Measurements from ENCODE around the gene DDOST.

The DDOST gene

DNA sequence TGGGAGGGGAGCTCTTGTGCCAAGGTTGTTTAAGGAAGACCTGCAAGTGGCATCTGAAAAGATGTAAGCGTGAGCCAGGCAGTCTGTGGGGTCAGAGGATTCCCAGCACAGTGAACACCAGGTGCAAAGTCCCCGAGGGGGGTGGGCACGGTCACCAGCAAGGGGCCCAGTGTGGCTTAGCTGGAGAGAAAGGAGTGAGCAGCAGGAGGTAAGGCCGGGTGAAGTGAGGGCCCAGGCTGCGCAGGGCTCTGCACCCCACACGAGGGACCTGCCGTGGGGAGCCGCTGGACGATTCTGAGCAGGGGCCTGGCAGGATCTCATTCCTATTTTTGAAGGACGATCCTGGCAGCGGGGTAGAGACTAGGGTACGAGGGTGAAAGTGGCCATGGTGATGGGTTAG is 4.1 kb downstream of the DDOST start:
- no peak overlapping the region for H3K4me3 ChIP-seq (ENCODE audit: low read depth in 1 of 2, low read length in 2 of 2)
- DNase-seq = no peak
- TF ChIP-seq, protein P1, sequence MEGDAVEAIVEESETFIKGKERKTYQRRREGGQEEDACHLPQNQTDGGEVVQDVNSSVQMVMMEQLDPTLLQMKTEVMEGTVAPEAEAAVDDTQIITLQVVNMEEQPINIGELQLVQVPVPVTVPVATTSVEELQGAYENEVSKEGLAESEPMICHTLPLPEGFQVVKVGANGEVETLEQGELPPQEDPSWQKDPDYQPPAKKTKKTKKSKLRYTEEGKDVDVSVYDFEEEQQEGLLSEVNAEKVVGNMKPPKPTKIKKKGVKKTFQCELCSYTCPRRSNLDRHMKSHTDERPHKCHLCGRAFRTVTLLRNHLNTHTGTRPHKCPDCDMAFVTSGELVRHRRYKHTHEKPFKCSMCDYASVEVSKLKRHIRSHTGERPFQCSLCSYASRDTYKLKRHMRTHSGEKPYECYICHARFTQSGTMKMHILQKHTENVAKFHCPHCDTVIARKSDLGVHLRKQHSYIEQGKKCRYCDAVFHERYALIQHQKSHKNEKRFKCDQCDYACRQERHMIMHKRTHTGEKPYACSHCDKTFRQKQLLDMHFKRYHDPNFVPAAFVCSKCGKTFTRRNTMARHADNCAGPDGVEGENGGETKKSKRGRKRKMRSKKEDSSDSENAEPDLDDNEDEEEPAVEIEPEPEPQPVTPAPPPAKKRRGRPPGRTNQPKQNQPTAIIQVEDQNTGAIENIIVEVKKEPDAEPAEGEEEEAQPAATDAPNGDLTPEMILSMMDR (IDR thresholded peaks at IDR 0.05; ENCODE audit: borderline replicate concordance, extremely low read depth, low read length, poor library complexity, severe bottlenecking) = no peak
- no peak for TF ChIP-seq EZH2 (IDR thresholded peaks at IDR 0.05; ENCODE audit: borderline replicate concordance, low read depth, low read length, severe bottlenecking)
- H4K20me1 ChIP-seq (ENCODE audit: insufficient read depth, low read length) = peaks cover 45% of the 10 kb centered on the region
- ATAC-seq (ENCODE audit: insufficient read depth, low read depth) = no peak
- H2AFZ ChIP-seq (ENCODE audit: low read depth, low read length) = no peak overlapping the region
- H3K4me2 ChIP-seq (ENCODE audit: insufficient read depth, low read length) = no peak overlapping the region
- peaks cover 25% of the 10 kb centered on the region for H3K4me1 ChIP-seq (ENCODE audit: insufficient read depth, low read length)
- peaks cover 58% of the 10 kb centered on the region for H3K79me2 ChIP-seq (ENCODE audit: insufficient read depth, low read length)
- H3K36me3 ChIP-seq (ENCODE audit: insufficient read depth, low read length) = peaks cover 77% of the 10 kb centered on the region
- no peak overlapping the region for H3K27ac ChIP-seq (ENCODE audit: low read length)
- no peak overlapping the region for H3K9ac ChIP-seq (ENCODE audit: low read depth, low read length)
- no peaks in the 10 kb centered on the region for H3K27me3 ChIP-seq (ENCODE audit: insufficient read depth, low read length, poor library complexity)
- H3K9me3 ChIP-seq (ENCODE audit: insufficient read depth, low read length, severe bottlenecking) = no peaks in the 10 kb centered on the region

DNA sequence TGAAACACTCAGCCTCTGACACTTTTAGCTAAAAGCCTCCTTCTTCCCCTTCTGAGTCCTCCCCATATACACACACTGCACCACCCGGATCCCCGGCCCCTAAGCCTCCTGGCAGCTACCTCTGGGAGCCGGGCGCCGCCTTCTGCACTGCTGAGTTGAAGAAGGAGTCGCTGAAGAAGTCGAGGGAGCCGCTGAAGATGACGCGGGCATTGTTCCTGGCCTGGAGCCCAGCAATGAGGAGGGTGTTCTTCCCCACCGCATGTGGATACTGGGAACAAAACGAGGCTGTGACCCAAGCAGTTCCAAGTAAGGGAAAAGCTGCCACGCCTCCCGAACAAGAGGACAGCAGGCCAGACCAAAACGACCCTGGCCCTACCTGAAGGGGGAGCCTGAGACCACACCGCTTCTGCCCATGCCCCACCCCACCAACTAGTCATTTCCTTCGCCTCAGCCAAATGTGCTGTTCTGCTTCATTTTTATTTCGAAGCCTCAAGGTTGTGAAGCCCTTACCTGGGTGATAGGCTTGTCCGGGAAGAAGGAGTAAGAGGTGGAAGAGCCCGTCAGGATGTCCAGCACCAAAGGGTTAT is 7.0 kb downstream of the DDOST start:
- TF ChIP-seq EZH2 (IDR thresholded peaks at IDR 0.05; ENCODE audit: borderline replicate concordance, low read depth, low read length, severe bottlenecking) = no peak
- TF ChIP-seq, protein P1 (IDR thresholded peaks at IDR 0.05; ENCODE audit: borderline replicate concordance, extremely low read depth, low read length, poor library complexity, severe bottlenecking) = no peak
- H3K36me3 ChIP-seq (ENCODE audit: insufficient read depth, low read length) = peaks cover 93% of the 10 kb centered on the region
- no peak overlapping the region for H3K4me3 ChIP-seq (ENCODE audit: low read depth in 1 of 2, low read length in 2 of 2)
- H4K20me1 ChIP-seq (ENCODE audit: insufficient read depth, low read length) = peaks cover 49% of the 10 kb centered on the region
- no peak for ATAC-seq (ENCODE audit: insufficient read depth, low read depth)
- no peaks in the 10 kb centered on the region for H3K9me3 ChIP-seq (ENCODE audit: insufficient read depth, low read length, severe bottlenecking)
- peaks cover 32% of the 10 kb centered on the region for H3K79me2 ChIP-seq (ENCODE audit: insufficient read depth, low read length)
- DNase-seq = no peak
- H3K4me1 ChIP-seq (ENCODE audit: insufficient read depth, low read length) = peaks cover 7% of the 10 kb centered on the region
- no peak overlapping the region for H3K27ac ChIP-seq (ENCODE audit: low read length)
- H3K9ac ChIP-seq (ENCODE audit: low read depth, low read length) = no peak overlapping the region
- no peak overlapping the region for H2AFZ ChIP-seq (ENCODE audit: low read depth, low read length)
- H3K27me3 ChIP-seq (ENCODE audit: insufficient read depth, low read length, poor library complexity) = no peaks in the 10 kb centered on the region
- no peak overlapping the region for H3K4me2 ChIP-seq (ENCODE audit: insufficient read depth, low read length)

GRCh38 chr1:20652300-20652699 is 8.9 kb downstream of the DDOST start:
- Histone ChIP-seq H3K9ac (ENCODE audit: low read depth, low read length) (no peak overlapping the region), H4K20me1 (ENCODE audit: insufficient read depth, low read length) (peaks cover 39% of the 10 kb centered on the region), H2AFZ (ENCODE audit: low read depth, low read length) (no peak overlapping the region), H3K4me1 (ENCODE audit: insufficient read depth, low read length) (no peaks in the 10 kb centered on the region), H3K9me3 (ENCODE audit: insufficient read depth, low read length, severe bottlenecking) (no peaks in the 10 kb centered on the region), H3K79me2 (ENCODE audit: insufficient read depth, low read length) (peaks cover 13% of the 10 kb centered on the region), H3K4me2 (ENCODE audit: insufficient read depth, low read length) (no peak overlapping the region), H3K4me3 (ENCODE audit: low read depth in 1 of 2, low read length in 2 of 2) (no peak overlapping the region), H3K27me3 (ENCODE audit: insufficient read depth, low read length, poor library complexity) (no peaks in the 10 kb centered on the region), H3K27ac (ENCODE audit: low read length) (no peak overlapping the region), H3K36me3 (ENCODE audit: insufficient read depth, low read length) (peaks cover 87% of the 10 kb centered on the region)
- DNase-seq (no peak), ATAC-seq (ENCODE audit: insufficient read depth, low read depth) (no peak)
- TF ChIP-seq EZH2 (IDR thresholded peaks at IDR 0.05; ENCODE audit: borderline replicate concordance, low read depth, low read length, severe bottlenecking) = no peak
- TF ChIP-seq, protein P1 (IDR thresholded peaks at IDR 0.05; ENCODE audit: borderline replicate concordance, extremely low read depth, low read length, poor library complexity, severe bottlenecking) = no peak
